HEK293 (cell line): ENCODE results near the gene SGF29.

Experiments
- CTCF ChIA-PET: fragments of 350-600 bp; formaldehyde crosslinking; extraction: SDS; loops from one replicate; lab custom pipeline; 2021; ENCODE audit warnings: antibody characterized with exemption; lab: Yijun Ruan, JAX
- POLR2A ChIA-PET: fragments of 300-600 bp; formaldehyde crosslinking; extraction: SDS; loops from one replicate; lab custom pipeline; 2020; ENCODE audit warnings: antibody characterized with exemption, inconsistent platforms; lab: Yijun Ruan, JAX
- H3K27ac ChIP-seq: fragments of 200-500 bp; sonication (Bioruptor generic); 2 replicates; pipeline ENCODE4 v1.5.1; 2014; ENCODE audit warnings: low read depth, low read length, control low read depth, inconsistent platforms; ENCODE audit errors: extremely low read depth
- H3K36me3 ChIP-seq, 2 experiments: fragments of 200-500 bp in 1 of 2; sonication (Bioruptor generic) in 1 of 2; 1 replicate in 1 of 2; 2 replicates in 1 of 2; pipeline ENCODE4 v1.5.1; 2014 to 2017; ENCODE audit warnings: inconsistent platforms in 2 of 2, low read length in 2 of 2; ENCODE audit not compliant: control insufficient read depth in 2 of 2, insufficient read depth in 1 of 2
- H3K4me1 ChIP-seq: fragments of 200-500 bp; sonication (Bioruptor generic); 2 replicates; pipeline ENCODE4 v1.5.1; 2014; ENCODE audit warnings: mild to moderate bottlenecking, low read length, inconsistent platforms; ENCODE audit not compliant: control insufficient read depth, insufficient read depth
- H3K4me3 ChIP-seq: 2 replicates; pipeline ENCODE4 v1.5.1; 2011; ENCODE audit warnings: low read depth, mild to moderate bottlenecking, control low read depth, low read length, moderate library complexity
- H3K9me3 ChIP-seq: fragments of 200-500 bp; sonication (Bioruptor generic); 2 replicates; pipeline ENCODE4 v1.5.1; 2014; ENCODE audit warnings: low read depth, low read length, inconsistent platforms; ENCODE audit not compliant: control insufficient read depth, insufficient read depth
- ATF2 ChIP-seq: fragments of 450-650 bp; formaldehyde crosslinking; IDR thresholded peaks from 2 replicates; pipeline ENCODE4 v1.5.1; 2016; ENCODE audit warnings: missing biosample characterization, missing genetic modification characterization, low read depth
- SP2 ChIP-seq: fragments of 450-650 bp; formaldehyde crosslinking; IDR thresholded peaks from 2 replicates; pipeline ENCODE4 v1.5.1; 2016; ENCODE audit warnings: missing biosample characterization, missing genetic modification characterization
- SP7 ChIP-seq: fragments of 450-650 bp; formaldehyde crosslinking; IDR thresholded peaks from 2 replicates; pipeline ENCODE4 v1.5.1; 2016; ENCODE audit warnings: missing biosample characterization, missing genetic modification characterization
- ZBTB17 ChIP-seq: fragments of 450-650 bp; formaldehyde crosslinking; IDR thresholded peaks from 2 replicates; pipeline ENCODE4 v1.5.1; 2016; ENCODE audit warnings: missing biosample characterization, missing genetic modification characterization
- ZBTB26 ChIP-seq: fragments of 450-650 bp; formaldehyde crosslinking; optimal IDR thresholded peaks from 2 replicates; pipeline ENCODE3; 2016; ENCODE audit warnings: missing biosample characterization, mild to moderate bottlenecking, missing genetic modification characterization
- ZNF184 ChIP-seq: fragments of 450-650 bp; IDR thresholded peaks from 2 replicates; pipeline ENCODE4 v1.5.1; 2018; ENCODE audit warnings: missing biosample characterization, mild to moderate bottlenecking, missing genetic modification characterization
- ZNF280D ChIP-seq: fragments of 450-650 bp; formaldehyde crosslinking; IDR thresholded peaks from 2 replicates; pipeline ENCODE4 v1.5.1; 2016; ENCODE audit warnings: missing biosample characterization, missing genetic modification characterization
- ZNF354C ChIP-seq: fragments of 450-650 bp; formaldehyde crosslinking; IDR thresholded peaks from 2 replicates; pipeline ENCODE4 v1.5.1; 2016; ENCODE audit warnings: missing biosample characterization, missing genetic modification characterization, low read depth, borderline replicate concordance
- ZNF366 ChIP-seq: fragments of 450-650 bp; formaldehyde crosslinking; conservative IDR thresholded peaks from 2 replicates; pipeline ENCODE4 v1.5.1; 2016; ENCODE audit warnings: missing biosample characterization, missing genetic modification characterization
- ZNF394 ChIP-seq: fragments of 450-650 bp; formaldehyde crosslinking; IDR thresholded peaks from 2 replicates; pipeline ENCODE4 v1.5.1; 2016; ENCODE audit warnings: missing biosample characterization, missing genetic modification characterization, mild to moderate bottlenecking, moderate library complexity, borderline replicate concordance
- ZNF398 ChIP-seq: fragments of 450-650 bp; formaldehyde crosslinking; IDR thresholded peaks from 2 replicates; pipeline ENCODE4 v1.5.1; 2017; ENCODE audit warnings: missing biosample characterization, missing genetic modification characterization
- ZNF544 ChIP-seq: fragments of 450-650 bp; formaldehyde crosslinking; IDR thresholded peaks from 2 replicates; pipeline ENCODE4 v1.5.0; 2017; ENCODE audit warnings: missing biosample characterization, missing genetic modification characterization
- ZNF596 ChIP-seq: fragments of 450-650 bp; IDR thresholded peaks from 2 replicates; pipeline ENCODE4 v1.5.0; 2018; ENCODE audit warnings: missing biosample characterization, mild to moderate bottlenecking, missing genetic modification characterization, moderate library complexity
- ZNF660 ChIP-seq: fragments of 450-650 bp; IDR thresholded peaks from 2 replicates; pipeline ENCODE4 v1.5.1; 2018; ENCODE audit warnings: missing biosample characterization, mild to moderate bottlenecking, missing genetic modification characterization
- ZNF670 ChIP-seq: fragments of 450-650 bp; formaldehyde crosslinking; IDR thresholded peaks from 2 replicates; pipeline ENCODE4 v1.5.1; 2016; ENCODE audit warnings: missing biosample characterization, missing genetic modification characterization, low read depth
- ZNF776 ChIP-seq: fragments of 450-650 bp; formaldehyde crosslinking; IDR thresholded peaks from 2 replicates; pipeline ENCODE4 v1.5.0; 2017; ENCODE audit warnings: missing biosample characterization, missing genetic modification characterization, borderline replicate concordance
- TF ChIP-seq, protein P1 (sequence below): sonication (generic); formaldehyde crosslinking; IDR thresholded peaks from 2 replicates; pipeline ENCODE4 v1.8.1; 2022; ENCODE audit warnings: mild to moderate bottlenecking, moderate library complexity, missing genetic modification reagents
- TF ChIP-seq, protein P2 (sequence below): fragments of 450-650 bp; formaldehyde crosslinking; IDR thresholded peaks from 2 replicates; pipeline ENCODE4 v1.5.1; 2016; ENCODE audit warnings: missing biosample characterization, missing genetic modification characterization

The SGF29 gene

GRCh38 chr16:28585674-28586073 is 32.0 kb downstream of the SGF29 start:
- POLR2A ChIA-PET = interaction anchor here (0.6 kb wide), 1 partner anchor 788 kb away, joined by 11 read pairs; no protein-coding TSS in a partner anchor
- Histone ChIP-seq H3K27ac (no peak overlapping the region), H3K36me3 (peaks cover 0 to 43% of the 10 kb centered on the region in 2 experiments; a peak in 2 of 3 replicates)

More at GRCh38 chr16:28585674-28586073, 32.0 kb downstream of the SGF29 start:
- Histone ChIP-seq H3K9me3 (no peaks in the 10 kb centered on the region), H3K4me1 (no peaks in the 10 kb centered on the region), H3K4me3 (no peak overlapping the region)
- no peak for TF ChIP-seq ZNF184
- TF ChIP-seq ZNF596 (tag by site-specific recombination) = no peak
- TF ChIP-seq ZNF354C (tag by site-specific recombination) = no peak
- no peak for TF ChIP-seq ATF2
- 0 out of 2 replicates have a peak, but pooled peaks have one; percentile 36 for TF ChIP-seq SP7 (tag by site-specific recombination)
- TF ChIP-seq, protein P1, sequence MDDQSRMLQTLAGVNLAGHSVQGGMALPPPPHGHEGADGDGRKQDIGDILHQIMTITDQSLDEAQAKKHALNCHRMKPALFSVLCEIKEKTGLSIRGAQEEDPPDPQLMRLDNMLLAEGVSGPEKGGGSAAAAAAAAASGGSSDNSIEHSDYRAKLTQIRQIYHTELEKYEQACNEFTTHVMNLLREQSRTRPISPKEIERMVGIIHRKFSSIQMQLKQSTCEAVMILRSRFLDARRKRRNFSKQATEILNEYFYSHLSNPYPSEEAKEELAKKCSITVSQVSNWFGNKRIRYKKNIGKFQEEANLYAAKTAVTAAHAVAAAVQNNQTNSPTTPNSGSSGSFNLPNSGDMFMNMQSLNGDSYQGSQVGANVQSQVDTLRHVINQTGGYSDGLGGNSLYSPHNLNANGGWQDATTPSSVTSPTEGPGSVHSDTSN (CRISPR knock-in tag) = no peak
- no peak for TF ChIP-seq ZNF398 (tag by site-specific recombination)
- TF ChIP-seq ZNF670 (tag by site-specific recombination) = no peak
- peak; percentile 75 for TF ChIP-seq ZBTB17 (tag by site-specific recombination)
- TF ChIP-seq ZNF776 (tag by site-specific recombination) = 0 out of 2 replicates have a peak, but pooled peaks have one; percentile 16
- TF ChIP-seq ZNF544 = peak; percentile 41; the same call in 1 of the 2 replicates
- TF ChIP-seq ZNF366 (tag by site-specific recombination) = 0 out of 2 replicates have a peak, but pooled peaks have one; percentile 31
- TF ChIP-seq ZNF280D (tag by site-specific recombination) = no peak
- TF ChIP-seq SP2 (tag by site-specific recombination) = peak; percentile 23
- TF ChIP-seq ZNF394 = peak; percentile 97
- TF ChIP-seq ZBTB26 (tag by site-specific recombination) = peak; percentile 7
- TF ChIP-seq, protein P2, sequence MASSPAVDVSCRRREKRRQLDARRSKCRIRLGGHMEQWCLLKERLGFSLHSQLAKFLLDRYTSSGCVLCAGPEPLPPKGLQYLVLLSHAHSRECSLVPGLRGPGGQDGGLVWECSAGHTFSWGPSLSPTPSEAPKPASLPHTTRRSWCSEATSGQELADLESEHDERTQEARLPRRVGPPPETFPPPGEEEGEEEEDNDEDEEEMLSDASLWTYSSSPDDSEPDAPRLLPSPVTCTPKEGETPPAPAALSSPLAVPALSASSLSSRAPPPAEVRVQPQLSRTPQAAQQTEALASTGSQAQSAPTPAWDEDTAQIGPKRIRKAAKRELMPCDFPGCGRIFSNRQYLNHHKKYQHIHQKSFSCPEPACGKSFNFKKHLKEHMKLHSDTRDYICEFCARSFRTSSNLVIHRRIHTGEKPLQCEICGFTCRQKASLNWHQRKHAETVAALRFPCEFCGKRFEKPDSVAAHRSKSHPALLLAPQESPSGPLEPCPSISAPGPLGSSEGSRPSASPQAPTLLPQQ (tag by site-specific recombination) = 0 out of 2 replicates have a peak, but pooled peaks have one; percentile 35
- TF ChIP-seq ZNF660 (tag by site-specific recombination) = peak; percentile 76; the same call in 1 of the 2 replicates
- CTCF ChIA-PET = no interaction called here
